ENCODE results near the gene CKB.

CKB gene

GRCh38 chr14:103537175-103537990 lies 14.8 kb upstream of the CKB start:
- peak; percentile 43 for DNase-seq (ENCODE audit: low spot score)

GRCh38 chr14:103536693-103537092 lies 14.1 kb upstream of the CKB start:
- no peak for DNase-seq (ENCODE audit: low spot score)

DNA sequence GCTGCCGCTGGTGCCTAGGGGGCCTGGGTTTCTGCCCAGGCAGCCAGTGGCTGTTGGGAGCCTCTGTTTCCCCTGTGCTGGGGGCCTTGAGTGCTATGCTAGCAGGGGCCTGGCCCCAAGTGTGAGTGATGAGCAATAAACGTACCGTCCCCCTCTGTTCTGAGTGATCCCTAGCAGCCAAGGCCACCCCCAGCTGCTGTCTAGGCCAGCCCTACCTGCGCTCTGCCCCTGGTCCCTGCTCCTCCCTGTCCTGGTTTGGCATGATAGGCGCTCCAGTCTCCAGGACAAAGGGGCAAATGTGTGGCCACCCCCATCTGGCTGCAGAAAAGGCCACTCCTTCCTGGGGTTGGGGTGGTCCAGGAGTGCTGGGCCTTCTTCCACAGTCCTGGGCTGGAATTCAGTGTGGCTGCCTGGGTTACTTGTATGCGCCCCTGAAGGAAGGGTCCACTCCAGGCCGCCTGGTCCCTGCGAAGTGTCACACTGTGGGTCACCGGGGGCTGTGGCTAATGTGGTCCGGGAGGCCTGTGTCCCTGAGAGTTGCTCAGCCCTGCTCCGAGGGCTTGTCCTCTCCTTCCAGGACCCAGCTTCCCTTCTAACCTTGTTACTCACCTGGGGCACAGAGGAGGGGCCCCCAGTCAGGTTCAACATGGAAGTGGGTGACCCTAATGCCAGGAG lies 13.4 kb upstream of the CKB start:
- DNase-seq (ENCODE audit: low spot score): no peak

GRCh38 chr14:103535081-103535890 lies 12.7 kb upstream of the CKB start:
- no peak for DNase-seq (ENCODE audit: low spot score)

DNA sequence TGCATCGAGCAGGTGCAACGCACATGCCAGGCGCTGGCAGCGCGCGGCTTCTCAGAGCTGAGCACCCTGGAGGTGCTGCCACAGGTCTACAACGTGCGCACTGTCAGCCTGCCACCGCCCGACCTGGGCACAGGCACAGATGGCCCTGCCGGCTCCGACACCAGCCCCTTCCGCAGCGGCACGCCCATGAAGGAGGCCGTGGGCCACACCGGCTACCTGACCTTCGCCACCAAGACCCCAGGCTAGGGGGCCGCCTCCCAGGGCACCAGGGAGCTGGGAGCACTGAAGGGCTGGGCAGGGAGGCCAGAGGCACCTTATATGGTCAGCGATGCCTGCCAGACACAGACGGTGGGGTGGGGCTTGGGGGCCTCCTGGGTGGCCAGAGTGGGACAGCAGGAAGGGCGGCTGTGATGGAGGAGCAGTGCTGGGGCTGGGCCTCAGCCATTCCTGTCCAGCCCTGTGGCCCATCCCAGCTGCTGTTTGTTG lies 12.0 kb upstream of the CKB start:
- DNase-seq (ENCODE audit: low spot score): no peak

- DNase-seq (ENCODE audit: low spot score): no peak
Measured at GRCh38 chr14:103533999-103534575, 11.5 kb upstream of the CKB start.

DNA sequence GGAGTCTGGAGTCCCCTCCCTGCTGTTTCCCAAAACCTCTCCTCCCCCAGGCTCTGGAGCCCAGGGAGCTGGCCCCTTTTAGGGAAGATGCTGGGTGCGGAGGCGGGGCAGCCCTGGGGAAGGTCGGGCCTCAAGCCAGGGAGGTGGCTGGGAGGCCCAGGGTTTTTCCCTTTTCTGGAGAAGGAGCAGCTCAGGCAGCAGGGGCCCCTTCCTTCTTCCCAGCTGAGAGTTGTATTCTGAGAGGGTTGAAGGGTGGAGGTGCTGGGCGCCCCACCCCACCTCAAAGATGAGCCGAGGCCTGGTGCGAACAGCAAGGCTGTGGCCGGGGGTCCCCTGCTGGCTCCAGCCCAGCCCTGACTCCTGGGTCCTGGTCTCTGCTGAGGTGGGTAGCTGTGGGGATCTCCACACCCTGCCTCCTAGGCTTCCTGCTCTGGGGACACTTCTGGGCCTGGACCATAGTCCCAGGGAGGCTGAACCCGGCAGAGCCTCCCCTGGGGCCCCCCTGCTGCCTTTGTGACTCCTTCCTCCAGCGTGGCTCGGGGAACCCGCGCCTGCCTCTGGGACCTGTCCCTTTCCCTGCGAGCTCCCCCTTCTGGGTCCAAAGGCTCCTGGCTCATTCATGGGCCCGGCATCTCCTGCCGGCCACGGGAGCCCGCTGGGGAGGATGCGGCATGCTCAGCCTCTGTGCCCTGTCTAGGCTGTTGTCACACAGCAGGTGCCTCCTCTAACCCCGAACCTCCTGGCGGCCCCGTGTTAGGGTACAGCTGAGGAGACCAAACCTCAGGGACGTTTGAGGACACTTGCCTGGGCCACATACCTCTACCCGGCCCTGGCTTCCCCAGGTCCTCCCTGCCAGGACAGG lies 10.7 kb upstream of the CKB start:
- DNase-seq (ENCODE audit: low spot score): no peak

- DNase-seq (ENCODE audit: low spot score): no peak
Measured at GRCh38 chr14:103532216-103533136, 9.8 kb upstream of the CKB start.

- no peak for DNase-seq (ENCODE audit: low spot score)
Measured at GRCh38 chr14:103531421-103532215, 9.0 kb upstream of the CKB start.

- DNase-seq (ENCODE audit: low spot score): no peak
Measured at GRCh38 chr14:103530831-103531230, 8.2 kb upstream of the CKB start.

DNA sequence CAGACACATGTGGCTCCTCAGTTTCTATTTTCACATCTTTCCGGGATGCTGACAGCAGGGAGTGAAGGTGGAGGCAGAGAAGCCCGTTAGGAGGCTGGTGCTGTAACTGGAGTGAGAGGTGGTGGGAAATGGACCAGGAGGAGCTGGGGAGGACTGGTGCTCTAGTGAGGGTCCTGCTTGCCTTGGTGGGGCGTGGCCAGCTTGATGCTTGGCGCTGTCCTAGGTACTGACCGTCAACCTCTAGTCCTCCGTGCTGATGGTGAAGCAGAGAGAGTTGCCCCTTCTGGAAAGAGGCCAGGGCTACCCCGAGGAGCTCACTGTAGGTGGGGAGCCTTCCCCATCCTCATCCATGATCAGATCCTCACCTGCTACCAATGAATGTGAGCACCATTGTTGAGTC lies 7.8 kb upstream of the CKB start:
- no peak for DNase-seq (ENCODE audit: low spot score)

- DNase-seq (ENCODE audit: low spot score): no peak
Measured at GRCh38 chr14:103529383-103530365, 7.0 kb upstream of the CKB start.

- peak; percentile 97 for DNase-seq (ENCODE audit: low spot score)
Measured at GRCh38 chr14:103528587-103529382, 6.2 kb upstream of the CKB start, which contains the start of gene TRMT61A. TSS of gene TRMT61A (plus strand) at chr14:103529196. CDS start at chr14:103529979, 783 bp downstream.

DNA sequence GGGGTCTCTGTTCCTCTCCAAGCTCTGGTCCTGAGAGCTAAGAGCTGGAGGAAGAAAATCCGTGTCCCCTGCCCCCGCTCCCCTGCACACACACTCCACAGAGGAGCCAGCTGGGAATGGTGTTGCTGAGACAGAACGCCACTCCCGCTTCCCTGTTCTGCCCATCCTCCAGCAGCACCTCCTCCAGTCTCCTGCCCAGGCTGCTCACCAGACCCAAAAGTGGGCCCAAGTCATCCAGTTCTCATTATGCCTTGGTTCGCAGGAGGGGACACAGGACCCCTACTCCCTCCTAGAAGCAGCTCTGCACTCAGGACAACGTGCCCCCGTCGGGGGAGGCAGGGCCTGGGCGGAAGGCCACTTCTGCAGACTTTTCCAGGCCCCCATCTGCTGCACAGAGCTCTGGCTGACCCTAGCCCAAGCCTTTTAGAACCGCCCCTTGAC lies 5.5 kb upstream of the CKB start:
- DNase-seq (ENCODE audit: low spot score): peak; percentile 50

DNA sequence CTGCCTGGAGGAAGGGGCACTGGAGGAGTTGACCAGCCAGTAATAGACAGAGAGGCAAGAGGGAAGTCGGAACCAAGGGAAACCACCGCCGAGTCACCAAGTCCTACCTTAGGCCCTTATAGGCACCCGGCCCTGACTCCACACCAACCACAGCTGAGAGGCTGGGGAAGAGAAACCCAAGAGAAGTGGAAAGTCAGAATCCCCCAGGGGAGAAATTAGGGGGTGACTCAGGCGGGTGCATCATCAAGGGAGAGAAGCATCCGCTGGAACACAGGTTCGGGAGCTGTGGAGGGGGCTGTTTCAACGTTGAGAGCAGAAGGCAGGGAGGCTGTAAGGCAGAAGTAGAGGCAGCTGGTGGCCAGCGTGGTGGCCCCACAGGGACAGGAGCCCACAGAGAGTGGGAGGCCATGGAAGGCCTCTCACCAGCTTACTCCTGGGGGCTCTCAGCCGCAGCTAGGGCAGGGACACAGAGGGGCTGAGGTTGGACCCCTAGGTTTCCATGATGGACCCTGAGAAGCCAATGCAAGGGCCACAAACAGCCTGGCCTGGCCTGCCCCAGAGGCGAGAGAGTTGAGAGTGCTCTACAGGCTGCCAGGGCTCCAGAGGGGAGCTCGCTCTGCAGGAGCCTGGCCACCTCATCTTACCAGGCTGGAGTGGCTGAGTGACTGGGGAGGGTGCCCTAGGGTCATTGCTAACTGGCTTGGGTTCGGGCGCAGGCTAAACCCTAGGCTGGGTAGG lies 4.9 kb upstream of the CKB start:
- no peak for DNase-seq (ENCODE audit: low spot score)

DNA sequence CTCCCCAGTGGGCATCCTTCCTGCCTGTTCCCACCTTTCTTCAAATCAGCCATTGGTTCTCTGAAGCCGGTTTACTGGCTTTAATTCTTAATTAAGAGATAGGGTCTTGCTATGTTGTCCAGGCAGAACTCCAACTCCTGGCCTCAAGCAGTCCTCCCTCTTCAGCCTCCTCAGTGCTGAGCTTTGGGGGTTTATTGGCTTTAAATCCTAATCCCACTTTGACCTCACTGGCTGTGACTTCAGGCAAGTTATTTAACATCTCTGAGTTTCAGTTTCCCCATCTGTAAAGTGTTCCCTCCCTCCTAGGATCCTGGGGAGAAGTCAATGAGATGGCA lies 4.3 kb upstream of the CKB start:
- DNase-seq (ENCODE audit: low spot score): no peak
